NCI-H1694 treated with DMSO at 0.1 percent for 48 hours (cell line): Measurements from ENCODE around the gene SNCAIP.
A peak's percentile ranks its signal among the peaks of the same experiment; 100 is the strongest.
"Not testable (repeated sequence)": the region's sequence is repeated elsewhere in the genome, so short reads cannot be mapped to it uniquely, and the experiment has no call there.

ENCODE experiments used
- DNase-seq: peaks from one replicate; lab custom pipeline; 2025; lab: John Stamatoyannopoulos, UW

SNCAIP gene

GRCh38 chr5:122362361-122362760 lies 50.3 kb downstream of the SNCAIP start:
- DNase-seq, result no peak

GRCh38 chr5:122363623-122364022 lies 51.6 kb downstream of the SNCAIP start:
- DNase-seq, result no peak

GRCh38 chr5:122366501-122366900 lies 54.5 kb downstream of the SNCAIP start:
- DNase-seq, result no peak

- no peak for DNase-seq
Measured at GRCh38 chr5:122367456-122367855, 55.4 kb downstream of the SNCAIP start.

- no peak for DNase-seq
Measured at GRCh38 chr5:122368510-122369251, 56.6 kb downstream of the SNCAIP start.

- no peak for DNase-seq
Measured at GRCh38 chr5:122369253-122369815, 57.3 kb downstream of the SNCAIP start.

- no peak for DNase-seq
Measured at GRCh38 chr5:122371511-122372151, 59.6 kb downstream of the SNCAIP start.

GRCh38 chr5:122374110-122374509 lies 62.1 kb downstream of the SNCAIP start:
- DNase-seq, result peak; percentile 11

GRCh38 chr5:122375801-122376200 lies 63.8 kb downstream of the SNCAIP start:
- no peak for DNase-seq

- no peak for DNase-seq
Measured at GRCh38 chr5:122376250-122376649, 64.2 kb downstream of the SNCAIP start.

- DNase-seq, result no peak
Measured at GRCh38 chr5:122377026-122377425, 65.0 kb downstream of the SNCAIP start.

- DNase-seq, result not testable (repeated sequence)
Measured at GRCh38 chr5:122382938-122383337, 70.9 kb downstream of the SNCAIP start.

- no peak for DNase-seq
Measured at GRCh38 chr5:122384739-122385235, 72.8 kb downstream of the SNCAIP start.

GRCh38 chr5:122385286-122385685 lies 73.2 kb downstream of the SNCAIP start:
- DNase-seq, result no peak

- no peak for DNase-seq
Measured at GRCh38 chr5:122385808-122386207, 73.8 kb downstream of the SNCAIP start.

- DNase-seq, result no peak
Measured at GRCh38 chr5:122390154-122390553, 78.1 kb downstream of the SNCAIP start.

GRCh38 chr5:122390694-122391093 lies 78.7 kb downstream of the SNCAIP start:
- no peak for DNase-seq

- DNase-seq, result no peak
Measured at GRCh38 chr5:122391621-122392020, 79.6 kb downstream of the SNCAIP start.

- no peak for DNase-seq
Measured at GRCh38 chr5:122392224-122392623, 80.2 kb downstream of the SNCAIP start.

- no peak for DNase-seq
Measured at GRCh38 chr5:122392824-122393223, 80.8 kb downstream of the SNCAIP start.

- no peak for DNase-seq
Measured at GRCh38 chr5:122394284-122394930, 82.4 kb downstream of the SNCAIP start.

GRCh38 chr5:122398016-122398415 lies 86.0 kb downstream of the SNCAIP start:
- no peak for DNase-seq

- no peak for DNase-seq
Measured at GRCh38 chr5:122400341-122400740, 88.3 kb downstream of the SNCAIP start.
